Measurements from ENCODE around the gene IL17B. TPM values are rescaled to one million over a fixed set of nuclear protein-coding genes. Genes with fewer than 3 reads are reported as not detected.

IL17B gene
- total and polyA plus RNA-seq, 2 experiments from 2014 or later, result not detected

DNA sequence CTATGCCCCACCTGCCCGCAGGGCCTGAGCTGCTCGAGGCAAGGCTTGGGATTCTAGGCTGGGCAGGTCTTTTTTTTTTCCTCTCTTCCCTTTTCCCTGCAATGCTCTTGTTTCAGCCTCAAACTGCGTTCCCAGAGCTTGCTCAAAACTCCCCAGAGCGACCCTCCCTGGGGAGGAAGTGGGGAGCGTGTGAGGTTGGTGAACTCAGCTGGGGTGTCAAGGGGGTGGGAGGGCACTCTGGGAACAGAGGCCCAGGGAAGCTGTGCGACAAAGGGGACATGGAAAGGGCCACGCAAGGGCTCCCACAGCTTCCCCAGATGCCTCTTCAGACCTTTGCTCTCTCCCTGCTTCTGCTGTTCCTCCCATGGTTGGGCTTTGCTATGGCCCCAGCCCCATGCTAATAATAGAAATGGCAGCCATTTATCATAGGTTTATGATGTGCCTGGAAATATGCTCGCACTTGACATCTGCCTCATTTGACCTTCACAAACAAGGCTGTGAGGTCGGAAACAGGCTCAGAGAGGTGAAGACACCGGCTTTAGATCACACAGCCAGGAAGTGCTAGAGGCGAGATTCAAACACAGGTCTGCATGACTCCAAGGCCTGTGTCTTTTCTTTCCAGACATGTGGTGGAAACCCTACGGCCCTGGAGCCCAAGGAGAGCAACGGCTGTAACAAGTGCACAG lies 40.9 kb upstream of the IL17B start (continued):
- TF ChIP-seq, protein P1, sequence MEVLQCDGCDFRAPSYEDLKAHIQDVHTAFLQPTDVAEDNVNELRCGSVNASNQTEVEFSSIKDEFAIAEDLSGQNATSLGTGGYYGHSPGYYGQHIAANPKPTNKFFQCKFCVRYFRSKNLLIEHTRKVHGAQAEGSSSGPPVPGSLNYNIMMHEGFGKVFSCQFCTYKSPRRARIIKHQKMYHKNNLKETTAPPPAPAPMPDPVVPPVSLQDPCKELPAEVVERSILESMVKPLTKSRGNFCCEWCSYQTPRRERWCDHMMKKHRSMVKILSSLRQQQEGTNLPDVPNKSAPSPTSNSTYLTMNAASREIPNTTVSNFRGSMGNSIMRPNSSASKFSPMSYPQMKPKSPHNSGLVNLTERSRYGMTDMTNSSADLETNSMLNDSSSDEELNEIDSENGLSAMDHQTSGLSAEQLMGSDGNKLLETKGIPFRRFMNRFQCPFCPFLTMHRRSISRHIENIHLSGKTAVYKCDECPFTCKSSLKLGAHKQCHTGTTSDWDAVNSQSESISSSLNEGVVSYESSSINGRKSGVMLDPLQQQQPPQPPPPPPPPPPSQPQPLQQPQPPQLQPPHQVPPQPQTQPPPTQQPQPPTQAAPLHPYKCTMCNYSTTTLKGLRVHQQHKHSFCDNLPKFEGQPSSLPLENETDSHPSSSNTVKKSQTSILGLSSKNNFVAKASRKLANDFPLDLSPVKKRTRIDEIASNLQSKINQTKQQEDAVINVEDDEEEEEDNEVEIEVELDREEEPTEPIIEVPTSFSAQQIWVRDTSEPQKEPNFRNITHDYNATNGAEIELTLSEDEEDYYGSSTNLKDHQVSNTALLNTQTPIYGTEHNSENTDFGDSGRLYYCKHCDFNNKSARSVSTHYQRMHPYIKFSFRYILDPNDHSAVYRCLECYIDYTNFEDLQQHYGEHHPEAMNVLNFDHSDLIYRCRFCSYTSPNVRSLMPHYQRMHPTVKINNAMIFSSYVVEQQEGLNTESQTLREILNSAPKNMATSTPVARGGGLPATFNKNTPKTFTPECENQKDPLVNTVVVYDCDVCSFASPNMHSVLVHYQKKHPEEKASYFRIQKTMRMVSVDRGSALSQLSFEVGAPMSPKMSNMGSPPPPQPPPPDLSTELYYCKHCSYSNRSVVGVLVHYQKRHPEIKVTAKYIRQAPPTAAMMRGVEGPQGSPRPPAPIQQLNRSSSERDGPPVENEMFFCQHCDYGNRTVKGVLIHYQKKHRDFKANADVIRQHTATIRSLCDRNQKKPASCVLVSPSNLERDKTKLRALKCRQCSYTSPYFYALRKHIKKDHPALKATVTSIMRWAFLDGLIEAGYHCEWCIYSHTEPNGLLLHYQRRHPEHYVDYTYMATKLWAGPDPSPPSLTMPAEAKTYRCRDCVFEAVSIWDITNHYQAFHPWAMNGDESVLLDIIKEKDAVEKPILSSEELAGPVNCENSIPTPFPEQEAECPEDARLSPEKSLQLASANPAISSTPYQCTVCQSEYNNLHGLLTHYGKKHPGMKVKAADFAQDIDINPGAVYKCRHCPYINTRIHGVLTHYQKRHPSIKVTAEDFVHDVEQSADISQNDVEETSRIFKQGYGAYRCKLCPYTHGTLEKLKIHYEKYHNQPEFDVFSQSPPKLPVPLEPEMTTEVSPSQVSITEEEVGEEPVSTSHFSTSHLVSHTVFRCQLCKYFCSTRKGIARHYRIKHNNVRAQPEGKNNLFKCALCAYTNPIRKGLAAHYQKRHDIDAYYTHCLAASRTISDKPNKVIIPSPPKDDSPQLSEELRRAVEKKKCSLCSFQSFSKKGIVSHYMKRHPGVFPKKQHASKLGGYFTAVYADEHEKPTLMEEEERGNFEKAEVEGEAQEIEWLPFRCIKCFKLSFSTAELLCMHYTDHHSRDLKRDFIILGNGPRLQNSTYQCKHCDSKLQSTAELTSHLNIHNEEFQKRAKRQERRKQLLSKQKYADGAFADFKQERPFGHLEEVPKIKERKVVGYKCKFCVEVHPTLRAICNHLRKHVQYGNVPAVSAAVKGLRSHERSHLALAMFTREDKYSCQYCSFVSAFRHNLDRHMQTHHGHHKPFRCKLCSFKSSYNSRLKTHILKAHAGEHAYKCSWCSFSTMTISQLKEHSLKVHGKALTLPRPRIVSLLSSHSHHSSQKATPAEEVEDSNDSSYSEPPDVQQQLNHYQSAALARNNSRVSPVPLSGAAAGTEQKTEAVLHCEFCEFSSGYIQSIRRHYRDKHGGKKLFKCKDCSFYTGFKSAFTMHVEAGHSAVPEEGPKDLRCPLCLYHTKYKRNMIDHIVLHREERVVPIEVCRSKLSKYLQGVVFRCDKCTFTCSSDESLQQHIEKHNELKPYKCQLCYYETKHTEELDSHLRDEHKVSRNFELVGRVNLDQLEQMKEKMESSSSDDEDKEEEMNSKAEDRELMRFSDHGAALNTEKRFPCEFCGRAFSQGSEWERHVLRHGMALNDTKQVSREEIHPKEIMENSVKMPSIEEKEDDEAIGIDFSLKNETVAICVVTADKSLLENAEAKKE (CRISPR knock-in tag; IDR thresholded peaks at IDR 0.05), result no peak
- no peak for TF ChIP-seq ZNF114 (CRISPR knock-in tag; IDR thresholded peaks at IDR 0.05)
- TF ChIP-seq, protein P2, sequence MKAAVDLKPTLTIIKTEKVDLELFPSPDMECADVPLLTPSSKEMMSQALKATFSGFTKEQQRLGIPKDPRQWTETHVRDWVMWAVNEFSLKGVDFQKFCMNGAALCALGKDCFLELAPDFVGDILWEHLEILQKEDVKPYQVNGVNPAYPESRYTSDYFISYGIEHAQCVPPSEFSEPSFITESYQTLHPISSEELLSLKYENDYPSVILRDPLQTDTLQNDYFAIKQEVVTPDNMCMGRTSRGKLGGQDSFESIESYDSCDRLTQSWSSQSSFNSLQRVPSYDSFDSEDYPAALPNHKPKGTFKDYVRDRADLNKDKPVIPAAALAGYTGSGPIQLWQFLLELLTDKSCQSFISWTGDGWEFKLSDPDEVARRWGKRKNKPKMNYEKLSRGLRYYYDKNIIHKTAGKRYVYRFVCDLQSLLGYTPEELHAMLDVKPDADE (IDR thresholded peaks at IDR 0.05), result no peak

DNA sequence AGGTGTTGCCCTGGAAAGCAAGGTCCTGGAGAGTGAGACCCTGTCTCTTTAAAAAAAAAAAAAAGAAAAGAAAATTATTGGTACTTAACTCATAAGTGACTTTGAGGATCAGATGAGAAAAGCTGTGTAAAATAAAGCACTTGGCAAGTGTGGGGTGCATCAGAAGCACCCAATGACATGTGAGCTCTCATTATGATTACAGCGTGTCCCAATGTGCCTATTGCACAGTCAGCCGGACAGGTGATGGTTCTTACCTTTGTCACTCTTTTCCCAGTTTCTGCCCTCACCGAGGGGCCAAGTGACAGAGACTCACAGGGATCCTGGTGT lies 40.4 kb upstream of the IL17B start:
- no peaks in the 10 kb centered on the region for H3K36me3 Mint-ChIP-seq (ENCODE audit: low read depth)
- no peaks in the 10 kb centered on the region for H3K79me2 ChIP-seq (replicated peaks; ENCODE audit: insufficient read depth)
- H3K4me2 ChIP-seq, result no peak overlapping the region

More for the DNA sequence above, 40.4 kb upstream of the IL17B start:
- Histone ChIP-seq H2AFZ (no peak overlapping the region), H3K36me3 (ENCODE audit: insufficient read depth) (no peaks in the 10 kb centered on the region), H3K4me3 (no peak overlapping the region), H3K27me3 (ENCODE audit: insufficient read depth) (no peaks in the 10 kb centered on the region), H3F3A (replicated peaks; ENCODE audit: low read depth) (0 out of 2 replicates have a peak, but pooled peaks cover 3% of the 10 kb centered on the region), H3K4me1 (ENCODE audit: insufficient read depth) (peaks cover 30% of the 10 kb centered on the region), H3K27ac (ENCODE audit: low read depth) (no peak overlapping the region), H3K9me2 (ENCODE audit: insufficient read depth) (no peaks in the 10 kb centered on the region), H4K20me1 (replicated peaks; ENCODE audit: insufficient read depth) (no peaks in the 10 kb centered on the region)
- Mint-ChIP-seq H3K27ac (no peak overlapping the region), H3K9me3 (no peaks in the 10 kb centered on the region), H3K27me3 (ENCODE audit: insufficient read depth, low read depth, poor library complexity) (peaks cover 17% of the 10 kb centered on the region), H3K4me1 (peaks cover 49% of the 10 kb centered on the region), H3K4me3 (no peak overlapping the region)
- TF ChIP-seq JUNB (IDR thresholded peaks at IDR 0.05; ENCODE audit: unreplicated experiment), result no peak
- ATAC-seq (no peak), DNase-seq (ENCODE audit: low spot score) (no peak)

All from GM23338 (cell line).